ENCODE measurements around the gene LRRC27. TPM values are rescaled to one million over a fixed set of nuclear protein-coding genes. Genes with fewer than 3 reads are reported as not detected.
A peak's percentile ranks its signal among the peaks of the same experiment; 100 is the strongest.

LRRC27 gene
- total and polyA plus RNA-seq, 10 donors = 6.1 to 29.9 (median 16.6) TPM

DNA sequence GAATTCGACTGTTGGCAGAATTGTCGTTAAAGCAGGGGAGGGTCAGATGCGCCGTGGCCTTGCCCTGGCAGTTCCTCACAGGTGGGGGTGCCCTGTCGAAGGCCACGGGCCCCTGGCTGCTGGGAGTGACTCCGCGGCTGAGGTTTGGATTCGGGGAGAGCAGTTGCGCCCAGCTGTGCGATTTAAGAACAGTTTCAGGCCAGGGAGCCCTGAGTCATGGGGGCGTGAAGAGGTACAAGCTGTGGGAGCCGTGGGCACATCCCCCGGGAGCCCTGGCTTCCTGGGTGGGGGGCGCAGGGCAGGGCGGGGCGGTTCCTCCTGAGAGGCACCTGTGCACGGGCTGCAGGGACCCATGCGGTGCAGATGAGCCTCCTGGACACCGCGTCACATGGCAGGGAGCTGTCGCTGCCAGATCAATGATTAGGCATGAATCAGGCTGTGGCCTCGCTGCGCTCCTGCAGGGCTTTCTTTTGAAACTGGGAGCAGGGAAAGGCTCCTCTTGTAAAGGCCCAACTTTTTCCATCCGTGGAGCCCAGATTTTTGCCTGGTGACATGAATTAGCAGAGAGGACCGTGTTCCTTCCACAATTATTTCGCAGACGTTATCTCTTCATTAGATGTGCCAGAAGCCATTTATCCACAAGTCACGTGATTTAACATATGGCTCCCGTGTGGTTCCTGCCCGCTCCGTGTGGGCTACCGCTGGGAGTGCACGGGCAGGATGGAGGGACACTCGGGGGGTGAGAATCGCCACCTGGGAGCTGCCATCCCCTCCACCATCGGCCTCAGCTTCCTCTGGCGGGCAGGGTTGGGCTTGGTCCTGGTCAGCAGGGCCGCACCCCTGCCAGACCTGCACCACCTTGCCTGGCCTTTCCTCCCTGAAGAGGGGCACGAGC lies 65.9 kb downstream of the LRRC27 start:
- H3K27ac ChIP-seq = peak overlapping the region; percentile 85 to 99 (median 94)
- TF ChIP-seq POLR2A (IDR thresholded peaks at IDR 0.05) = no peak
- TF ChIP-seq POLR2AphosphoS5 (IDR thresholded peaks at IDR 0.05) = peak; percentile 70 to 77 (median 70)
- peak in 3 of 11 experiments; percentile 4 to 19 (median 18) for TF ChIP-seq CTCF (IDR thresholded peaks at IDR 0.05 in 8 of 11, conservative IDR thresholded peaks at IDR 0.05 in 3 of 11)
- peaks cover 0 to 6% (median 0%) of the 10 kb centered on the region in 7 donors for H3K27me3 ChIP-seq (replicated peaks in 1 of 7)
- intact Hi-C loops (cut with DNase I; ENCODE audit: low total_unique reads) = no loop called here
- WGBS, 5 donors = 11 to 16% (median 14%) methylated on average over 29 to 40 of the region's 40 CpGs
- no peaks in the 10 kb centered on the region for H3K9me3 ChIP-seq
- H3K4me1 ChIP-seq = peaks cover 52 to 91% (median 86%) of the 10 kb centered on the region in 6 donors
- peak overlapping the region; percentile 49 to 89 (median 67) for H3K4me3 ChIP-seq
- DNase-seq = peak; percentile 92
- H3K36me3 ChIP-seq = peaks cover 0 to 16% (median 0%) of the 10 kb centered on the region in 6 donors

- peak overlapping the region; percentile 85 to 99 (median 94) for H3K27ac ChIP-seq
- WGBS, 5 donors = 55 to 72% (median 68%) methylated on average over 4 to 13 of the region's 13 CpGs
- H3K36me3 ChIP-seq = peaks cover 0 to 23% (median 0%) of the 10 kb centered on the region in 6 donors
- no peaks in the 10 kb centered on the region for H3K9me3 ChIP-seq
- peaks cover 52 to 91% (median 88%) of the 10 kb centered on the region in 6 donors for H3K4me1 ChIP-seq
- peak; percentile 85 for DNase-seq
- TF ChIP-seq POLR2AphosphoS5 (IDR thresholded peaks at IDR 0.05) = no peak
- no peak for TF ChIP-seq POLR2A (IDR thresholded peaks at IDR 0.05)
- no peak for TF ChIP-seq CTCF (IDR thresholded peaks at IDR 0.05 in 8 of 11, conservative IDR thresholded peaks at IDR 0.05 in 3 of 11)
- peaks cover 0 to 6% (median 0%) of the 10 kb centered on the region in 7 donors for H3K27me3 ChIP-seq (replicated peaks in 1 of 7)
- H3K4me3 ChIP-seq = peak overlapping the region in 7 of 8 donors; percentile 49 to 89 (median 70)
- intact Hi-C loops (cut with DNase I; ENCODE audit: low total_unique reads) = no loop called here
Measured at GRCh38 chr10:132398566-132398991, 66.6 kb downstream of the LRRC27 start.

DNA sequence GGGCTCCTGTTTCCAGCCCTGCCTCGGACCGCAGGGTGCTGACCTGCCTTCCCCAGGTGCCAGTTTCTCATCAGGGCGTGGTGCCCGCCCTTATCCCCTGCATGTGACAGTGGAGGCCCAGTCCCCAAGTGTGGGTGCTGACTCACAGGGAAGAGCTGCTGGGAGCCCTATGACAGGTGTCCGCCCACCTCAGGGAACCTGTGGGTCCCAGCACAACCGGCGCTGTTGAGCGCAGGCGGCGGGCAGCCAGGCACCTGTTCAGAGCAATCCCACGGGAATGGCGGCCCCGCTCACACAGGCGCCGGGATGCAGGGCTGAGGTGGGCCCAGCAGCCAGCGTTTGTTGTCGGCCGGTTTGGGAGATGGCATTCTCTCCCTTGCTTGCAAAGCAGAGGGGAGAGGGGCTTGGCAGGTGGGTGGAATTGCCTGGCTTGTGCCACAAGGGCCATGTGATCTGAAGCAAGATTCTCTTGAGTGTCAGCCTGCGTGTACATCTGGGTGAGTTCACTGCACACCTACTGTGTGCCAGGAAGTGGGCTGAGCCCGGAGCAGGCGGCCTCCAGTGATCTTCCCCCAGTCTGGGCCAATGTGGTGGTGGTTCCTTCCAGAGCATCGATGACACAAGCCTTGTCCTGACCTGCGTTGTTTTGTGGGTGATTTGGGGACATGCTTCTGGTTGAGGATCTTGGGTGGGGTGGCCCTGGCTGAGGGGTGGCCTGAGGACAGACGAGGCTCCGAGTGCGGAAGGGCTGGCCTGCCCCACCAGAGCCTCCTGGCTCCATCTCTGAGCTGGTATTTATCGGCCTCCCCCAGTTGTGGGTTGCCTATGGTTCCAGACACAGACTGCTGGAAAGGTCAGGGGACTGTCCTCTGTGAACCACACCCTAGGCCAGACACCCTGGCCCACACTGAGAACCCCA lies 67.4 kb downstream of the LRRC27 start:
- H3K9me3 ChIP-seq = no peaks in the 10 kb centered on the region
- peak overlapping the region; percentile 72 to 99 (median 94) for H3K27ac ChIP-seq
- peak overlapping the region in 2 of 8 donors; percentile 88 to 89 for H3K4me3 ChIP-seq
- H3K36me3 ChIP-seq = peaks cover 0 to 31% (median 2%) of the 10 kb centered on the region in 6 donors
- 73 to 89% (median 77%) methylated on average over 16 to 27 of the region's 27 CpGs for WGBS, 5 donors
- H3K4me1 ChIP-seq = peaks cover 46 to 91% (median 84%) of the 10 kb centered on the region in 6 donors
- intact Hi-C loops (cut with DNase I; ENCODE audit: low total_unique reads) = no loop called here
- DNase-seq = peak; percentile 83
- TF ChIP-seq POLR2A (IDR thresholded peaks at IDR 0.05) (no peak), CTCF (IDR thresholded peaks at IDR 0.05 in 8 of 11, conservative IDR thresholded peaks at IDR 0.05 in 3 of 11) (no peak), POLR2AphosphoS5 (IDR thresholded peaks at IDR 0.05) (no peak)
- peaks cover 0 to 6% (median 0%) of the 10 kb centered on the region in 7 donors for H3K27me3 ChIP-seq (replicated peaks in 1 of 7)

All from spleen (tissue), 11 donors.